ENCODE measurements around the gene RPTOR.

- TF ChIP-seq EZH2 (IDR thresholded peaks at IDR 0.05; ENCODE audit: borderline replicate concordance, insufficient read depth, low read length, poor library complexity, severe bottlenecking) (no peak), TAF1 (IDR thresholded peaks at IDR 0.05; ENCODE audit: low read depth) (no peak), RAD21 (conservative IDR thresholded peaks at IDR 0.05) (no peak)
- TF ChIP-seq, protein P1, sequence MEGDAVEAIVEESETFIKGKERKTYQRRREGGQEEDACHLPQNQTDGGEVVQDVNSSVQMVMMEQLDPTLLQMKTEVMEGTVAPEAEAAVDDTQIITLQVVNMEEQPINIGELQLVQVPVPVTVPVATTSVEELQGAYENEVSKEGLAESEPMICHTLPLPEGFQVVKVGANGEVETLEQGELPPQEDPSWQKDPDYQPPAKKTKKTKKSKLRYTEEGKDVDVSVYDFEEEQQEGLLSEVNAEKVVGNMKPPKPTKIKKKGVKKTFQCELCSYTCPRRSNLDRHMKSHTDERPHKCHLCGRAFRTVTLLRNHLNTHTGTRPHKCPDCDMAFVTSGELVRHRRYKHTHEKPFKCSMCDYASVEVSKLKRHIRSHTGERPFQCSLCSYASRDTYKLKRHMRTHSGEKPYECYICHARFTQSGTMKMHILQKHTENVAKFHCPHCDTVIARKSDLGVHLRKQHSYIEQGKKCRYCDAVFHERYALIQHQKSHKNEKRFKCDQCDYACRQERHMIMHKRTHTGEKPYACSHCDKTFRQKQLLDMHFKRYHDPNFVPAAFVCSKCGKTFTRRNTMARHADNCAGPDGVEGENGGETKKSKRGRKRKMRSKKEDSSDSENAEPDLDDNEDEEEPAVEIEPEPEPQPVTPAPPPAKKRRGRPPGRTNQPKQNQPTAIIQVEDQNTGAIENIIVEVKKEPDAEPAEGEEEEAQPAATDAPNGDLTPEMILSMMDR (IDR thresholded peaks at IDR 0.05; ENCODE audit: poor library complexity, severe bottlenecking): no peak
- TF ChIP-seq, protein P2, sequence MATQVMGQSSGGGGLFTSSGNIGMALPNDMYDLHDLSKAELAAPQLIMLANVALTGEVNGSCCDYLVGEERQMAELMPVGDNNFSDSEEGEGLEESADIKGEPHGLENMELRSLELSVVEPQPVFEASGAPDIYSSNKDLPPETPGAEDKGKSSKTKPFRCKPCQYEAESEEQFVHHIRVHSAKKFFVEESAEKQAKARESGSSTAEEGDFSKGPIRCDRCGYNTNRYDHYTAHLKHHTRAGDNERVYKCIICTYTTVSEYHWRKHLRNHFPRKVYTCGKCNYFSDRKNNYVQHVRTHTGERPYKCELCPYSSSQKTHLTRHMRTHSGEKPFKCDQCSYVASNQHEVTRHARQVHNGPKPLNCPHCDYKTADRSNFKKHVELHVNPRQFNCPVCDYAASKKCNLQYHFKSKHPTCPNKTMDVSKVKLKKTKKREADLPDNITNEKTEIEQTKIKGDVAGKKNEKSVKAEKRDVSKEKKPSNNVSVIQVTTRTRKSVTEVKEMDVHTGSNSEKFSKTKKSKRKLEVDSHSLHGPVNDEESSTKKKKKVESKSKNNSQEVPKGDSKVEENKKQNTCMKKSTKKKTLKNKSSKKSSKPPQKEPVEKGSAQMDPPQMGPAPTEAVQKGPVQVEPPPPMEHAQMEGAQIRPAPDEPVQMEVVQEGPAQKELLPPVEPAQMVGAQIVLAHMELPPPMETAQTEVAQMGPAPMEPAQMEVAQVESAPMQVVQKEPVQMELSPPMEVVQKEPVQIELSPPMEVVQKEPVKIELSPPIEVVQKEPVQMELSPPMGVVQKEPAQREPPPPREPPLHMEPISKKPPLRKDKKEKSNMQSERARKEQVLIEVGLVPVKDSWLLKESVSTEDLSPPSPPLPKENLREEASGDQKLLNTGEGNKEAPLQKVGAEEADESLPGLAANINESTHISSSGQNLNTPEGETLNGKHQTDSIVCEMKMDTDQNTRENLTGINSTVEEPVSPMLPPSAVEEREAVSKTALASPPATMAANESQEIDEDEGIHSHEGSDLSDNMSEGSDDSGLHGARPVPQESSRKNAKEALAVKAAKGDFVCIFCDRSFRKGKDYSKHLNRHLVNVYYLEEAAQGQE (IDR thresholded peaks at IDR 0.05; ENCODE audit: borderline replicate concordance): no peak
These were observed 127.1 kb downstream of the RPTOR start for GRCh38 chr17:80671825-80672110.
